Pancreas (tissue), 10 donors: Measurements from ENCODE around the gene STARD9. TPM values are rescaled to one million over a fixed set of nuclear protein-coding genes. Genes with fewer than 3 reads are reported as not detected.

Experiments
- ATAC-seq, 4 donors: fragments of 200-7000 bp; cut with Tn5 transposase; one replicate each; pipeline versions ENCODE4 v1.8.0 to v1.9.1; 2020; ENCODE audit warnings: mild to moderate bottlenecking in 4 of 4, moderate library complexity in 4 of 4
- DNase-seq, 6 donors: peaks; one replicate each; pipeline ENCODE4 v3.0.0-alpha.2; 2020
- FAIRE-seq: peaks from 2 replicates; lab custom pipeline; 2012; peaks lifted over from hg19 to GRCh38; lab: Jason Lieb, UNC
- H3K27ac ChIP-seq, 4 donors: fragments of 200-600 bp; sonication (generic); 1 replicate in 3 of 4; 2 replicates in 1 of 4; pipeline versions ENCODE4 v1.5.0 to v1.8.0; 2020
- H3K27me3 ChIP-seq, 4 donors: fragments of 200-600 bp; one replicate each; pipeline ENCODE4 v1.8.0; 2021
- H3K36me3 ChIP-seq, 3 donors: fragments of 200-600 bp; sonication (generic) in 1 of 3; one replicate each; pipeline versions ENCODE4 v1.5.0 to v1.8.0; 2020 to 2021
- H3K4me1 ChIP-seq, 3 donors: fragments of 200-600 bp; one replicate each; pipeline ENCODE4 v1.8.0; 2021
- H3K4me3 ChIP-seq, 4 donors: fragments of 200-600 bp; sonication (generic) in 2 of 4; one replicate each; pipeline versions ENCODE4 v1.5.0 to v1.8.0; 2020 to 2021
- H3K9me3 ChIP-seq, 4 donors: fragments of 200-600 bp; one replicate each; pipeline ENCODE4 v1.8.0; 2021
- WGBS, 2 donors: extraction: QIAGEN DNeasy Blood & Tissue Kit; methylation state at CpG; one replicate each; pipeline ENCODE4 v1.1.7; 2013; 5-methylcytosine and 5-hydroxymethylcytosine counted together
- intact Hi-C, 3 donors: fragments of 100-400 bp; cut with DNase I; formaldehyde crosslinking; loops; one replicate each; pipeline versions ENCODE4 v1.11.1 to v1.14.2; 2022
- polyA plus RNA-seq, 2 donors: library from polyadenylated mRNA; stranded (reverse); fragments of 200-250 nt; gene quantifications; one replicate each; pipeline ENCODE4 v1.2.3, GENCODE V29; 2013
- total RNA-seq, 6 donors: library from RNA; stranded (reverse); fragmentation: NEBNext Ultra II Directional in 4 of 6; extraction: Animal tissue kit (Norgen Biotek cat#: 25700) in 4 of 6; gene quantifications; one replicate each; pipeline versions ENCODE4 v1.2.1 to v1.2.4, GENCODE V29; 2021 to 2023
- TF ChIP-seq, protein P1 (sequence below), 4 donors: fragments of 200-600 bp; sonication (generic) in 3 of 4; IDR thresholded peaks; one replicate each; pipeline versions ENCODE4 v1.5.0 to v1.8.0; 2021; ENCODE audit warnings: antibody characterized with exemption in 4 of 4
- donor health status: healthy with polysubstance abuse.
- donor health status: DM: no; HTN: no; CAD: no; lungs with moderate emphysema.
- donor health status: DM: no; HTN: no; CAD: no.
- donor health status: control.
- donor health status: control.
- donor health status: Bipolar disorder and iron deficiency.
- donor health status: DM: yes; HTN: yes; CAD: no.
- donor health status: DM: no; HTN: no; CAD: no.
- donor health status: DM: no; HTN: no; CAD: no.
- donor health status: DM: yes; HTN: yes; CAD: no.

The STARD9 gene
- total and polyA plus RNA-seq, 8 donors: 0.44 to 3.0 (median 1.3) TPM

DNA sequence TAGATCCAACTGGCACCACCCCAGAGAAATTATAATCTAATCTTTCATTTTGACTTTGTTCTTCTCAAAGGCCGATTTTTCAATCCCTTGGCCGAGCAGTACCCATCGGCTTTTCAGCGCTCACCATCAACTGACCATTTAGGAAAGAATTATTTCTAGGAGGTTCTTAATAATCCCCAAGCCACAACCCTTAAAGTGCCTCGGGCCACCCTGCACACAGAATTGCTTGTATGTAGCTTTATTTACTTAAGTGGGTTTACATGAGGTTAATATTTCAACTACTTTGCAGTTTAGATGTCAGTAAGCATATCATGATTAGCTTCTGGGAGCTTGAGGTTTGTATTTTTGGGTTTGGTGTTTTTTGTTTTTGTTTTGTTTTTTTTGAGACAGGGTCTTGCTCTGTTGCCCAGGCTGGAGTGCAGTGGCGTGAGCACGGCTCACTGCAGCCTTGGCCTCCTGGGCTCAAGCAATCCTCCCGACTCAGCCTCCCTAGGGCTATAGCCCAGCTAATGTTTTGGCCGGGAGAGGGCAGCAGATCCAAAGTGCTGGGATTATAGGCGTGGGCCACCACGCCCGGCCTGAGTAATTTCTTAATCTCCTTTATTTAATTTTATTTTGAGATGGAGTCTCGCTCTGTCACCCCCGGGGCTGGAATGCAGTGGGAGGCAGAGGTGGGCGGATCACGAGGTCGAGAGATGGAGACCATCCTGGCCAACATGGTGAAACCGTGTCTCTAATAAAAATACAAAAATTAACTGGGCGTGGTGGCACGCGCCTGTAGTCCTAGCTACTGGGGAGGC lies 162.3 kb downstream of the STARD9 start:
- Histone ChIP-seq H3K27ac (peak overlapping the region; percentile 73 to 89 (median 86)), H3K27me3 (no peaks in the 10 kb centered on the region), H3K4me3 (peak overlapping the region; percentile 89 to 97 (median 92)), H3K36me3 (peaks cover 0 to 7% (median 0%) of the 10 kb centered on the region in 3 donors), H3K4me1 (peaks cover 4 to 9% (median 7%) of the 10 kb centered on the region in 3 donors), H3K9me3 (no peaks in the 10 kb centered on the region)
- 75 to 76% methylated on average over 21 of the region's 21 CpGs for WGBS, 2 donors
- DNase-seq (no peak), ATAC-seq (peak; percentile 4 to 29 (median 10)), FAIRE-seq (no peak)
- intact Hi-C loops: no loop called here
- TF ChIP-seq, protein P1, sequence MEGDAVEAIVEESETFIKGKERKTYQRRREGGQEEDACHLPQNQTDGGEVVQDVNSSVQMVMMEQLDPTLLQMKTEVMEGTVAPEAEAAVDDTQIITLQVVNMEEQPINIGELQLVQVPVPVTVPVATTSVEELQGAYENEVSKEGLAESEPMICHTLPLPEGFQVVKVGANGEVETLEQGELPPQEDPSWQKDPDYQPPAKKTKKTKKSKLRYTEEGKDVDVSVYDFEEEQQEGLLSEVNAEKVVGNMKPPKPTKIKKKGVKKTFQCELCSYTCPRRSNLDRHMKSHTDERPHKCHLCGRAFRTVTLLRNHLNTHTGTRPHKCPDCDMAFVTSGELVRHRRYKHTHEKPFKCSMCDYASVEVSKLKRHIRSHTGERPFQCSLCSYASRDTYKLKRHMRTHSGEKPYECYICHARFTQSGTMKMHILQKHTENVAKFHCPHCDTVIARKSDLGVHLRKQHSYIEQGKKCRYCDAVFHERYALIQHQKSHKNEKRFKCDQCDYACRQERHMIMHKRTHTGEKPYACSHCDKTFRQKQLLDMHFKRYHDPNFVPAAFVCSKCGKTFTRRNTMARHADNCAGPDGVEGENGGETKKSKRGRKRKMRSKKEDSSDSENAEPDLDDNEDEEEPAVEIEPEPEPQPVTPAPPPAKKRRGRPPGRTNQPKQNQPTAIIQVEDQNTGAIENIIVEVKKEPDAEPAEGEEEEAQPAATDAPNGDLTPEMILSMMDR (IDR thresholded peaks at IDR 0.05): no peak

GRCh38 chr15:42741710-42742109 lies 166.3 kb downstream of the STARD9 start:
- Histone ChIP-seq H3K27me3 (no peaks in the 10 kb centered on the region), H3K27ac (no peak overlapping the region), H3K4me3 (no peak overlapping the region), H3K4me1 (peaks cover 0 to 7% (median 5%) of the 10 kb centered on the region in 3 donors), H3K36me3 (no peaks in the 10 kb centered on the region), H3K9me3 (no peaks in the 10 kb centered on the region)
- TF ChIP-seq, protein P1 (IDR thresholded peaks at IDR 0.05): no peak
- intact Hi-C loops: no loop called here
- 90 to 91% methylated on average over 2 of the region's 2 CpGs for WGBS, 2 donors
- ATAC-seq (no peak), DNase-seq (no peak), FAIRE-seq (no peak)

GRCh38 chr15:42742149-42742548 lies 166.7 kb downstream of the STARD9 start:
- no peak for ATAC-seq
- 89 to 90% methylated on average over 4 of the region's 4 CpGs for WGBS, 2 donors
- no peaks in the 10 kb centered on the region for H3K36me3 ChIP-seq
- TF ChIP-seq, protein P1 (IDR thresholded peaks at IDR 0.05): no peak
- intact Hi-C loops: no loop called here
- H3K4me1 ChIP-seq: peaks cover 0 to 7% (median 5%) of the 10 kb centered on the region in 3 donors
- no peak for DNase-seq
- no peaks in the 10 kb centered on the region for H3K27me3 ChIP-seq
- H3K4me3 ChIP-seq: no peak overlapping the region
- no peaks in the 10 kb centered on the region for H3K9me3 ChIP-seq
- no peak overlapping the region for H3K27ac ChIP-seq
- FAIRE-seq: no peak

- ATAC-seq: no peak
- 85 to 93% methylated on average over 1 of the region's 1 CpG for WGBS, 2 donors
- intact Hi-C loops: no loop called here
- no peak for FAIRE-seq
- Histone ChIP-seq H3K4me3 (no peak overlapping the region), H3K27me3 (no peaks in the 10 kb centered on the region), H3K9me3 (no peaks in the 10 kb centered on the region), H3K4me1 (no peaks in the 10 kb centered on the region), H3K36me3 (no peaks in the 10 kb centered on the region), H3K27ac (no peak overlapping the region)
- DNase-seq: no peak
- TF ChIP-seq, protein P1 (IDR thresholded peaks at IDR 0.05): no peak
These were observed 168.8 kb downstream of the STARD9 start for GRCh38 chr15:42744195-42744594.

GRCh38 chr15:42749266-42749665 lies 173.9 kb downstream of the STARD9 start:
- TF ChIP-seq, protein P1 (IDR thresholded peaks at IDR 0.05): no peak

More at GRCh38 chr15:42749266-42749665, 173.9 kb downstream of the STARD9 start:
- Histone ChIP-seq H3K36me3 (peaks cover 0 to 5% (median 0%) of the 10 kb centered on the region in 3 donors), H3K27ac (no peak overlapping the region), H3K4me1 (no peaks in the 10 kb centered on the region), H3K9me3 (no peaks in the 10 kb centered on the region), H3K27me3 (no peaks in the 10 kb centered on the region), H3K4me3 (no peak overlapping the region)
- FAIRE-seq (no peak), ATAC-seq (no peak), DNase-seq (no peak)
- intact Hi-C loops: no loop called here
- 95 to 100% methylated on average over 1 of the region's 1 CpG for WGBS, 2 donors
